SK-N-SH (cell line): ENCODE results near the gene KRT2.

ENCODE experiments used
- CTCF ChIP-seq: fragments of 200-600 bp; sonication (generic); IDR thresholded peaks from 2 replicates; pipeline ENCODE4 v1.6.1; 2017; ENCODE audit warnings: antibody characterized with exemption, mild to moderate bottlenecking, moderate library complexity
- EP300 ChIP-seq, 2 experiments: IDR thresholded peaks; 2 replicates each; pipeline versions ENCODE4 v1.4.0 to v1.6.1; 2012; ENCODE audit warnings: borderline replicate concordance in 1 of 2, low read depth in 1 of 2, low read length in 1 of 2
- EZH2phosphoT487 ChIP-seq: fragments of 200-600 bp; sonication (generic); IDR thresholded peaks from 2 replicates; pipeline ENCODE4 v1.6.1; 2017; ENCODE audit warnings: low read depth, mixed run types, mild to moderate bottlenecking, antibody characterized with exemption, moderate library complexity, borderline replicate concordance
- MAX ChIP-seq: IDR thresholded peaks from 2 replicates; pipeline ENCODE4 v1.4.0; 2012; ENCODE audit warnings: low read depth
- PBX3 ChIP-seq: IDR thresholded peaks from 2 replicates; pipeline ENCODE4; 2012
- POLR2AphosphoS5 ChIP-seq: IDR thresholded peaks from 2 replicates; pipeline ENCODE4 v1.6.1; 2012; ENCODE audit warnings: low read depth, low read length
- RCOR1 ChIP-seq: fragments of 150-350 bp; IDR thresholded peaks from 2 replicates; pipeline ENCODE4 v1.6.1; 2017; ENCODE audit warnings: antibody characterized with exemption, low read length
- REST ChIP-seq: IDR thresholded peaks from 2 replicates; pipeline ENCODE4 v1.6.1; 2012; ENCODE audit warnings: mild to moderate bottlenecking, low read depth, low read length, moderate library complexity
- RXRA ChIP-seq: IDR thresholded peaks from 2 replicates; pipeline ENCODE4 v1.4.0; 2012; ENCODE audit warnings: low read depth, mild to moderate bottlenecking, borderline replicate concordance
- SMC3 ChIP-seq: IDR thresholded peaks from 2 replicates; pipeline ENCODE4 v1.6.1; 2012; ENCODE audit warnings: low read depth, low read length, improper control_type of control experiment

- no peak for TF ChIP-seq POLR2AphosphoS5
- TF ChIP-seq RXRA = no peak
- no peak for TF ChIP-seq MAX
- TF ChIP-seq CTCF = no peak
- TF ChIP-seq PBX3 = no peak
- no peak for TF ChIP-seq RCOR1
- TF ChIP-seq SMC3 = no peak
- TF ChIP-seq EZH2phosphoT487 = no peak
- no peak for TF ChIP-seq REST
- no peak for TF ChIP-seq EP300 (IDR thresholded peaks at IDR 0.05; ENCODE audit: borderline replicate concordance in 1 of 2, low read depth in 1 of 2, low read length in 1 of 2)
Observed at GRCh38 chr12:52686756-52687487, 34.9 kb upstream of the KRT2 start.
